ENCODE measurements around the gene ID1. TPM values are rescaled to one million over a fixed set of nuclear protein-coding genes. Genes with fewer than 3 reads are reported as not detected.

ID1 gene
- total and polyA plus RNA-seq, 2 of the 13 experiments (the other 11 are each of a cell fraction or from before 2014, with no cell fraction given) = 320 to 419 TPM

GRCh38 chr20:31605031-31605901, at the start of gene ID1 (continued):
- TF ChIP-seq CREB1 (IDR thresholded peaks at IDR 0.05) (peak; percentile 66), CREB1 (CRISPR knock-in tag; IDR thresholded peaks at IDR 0.05) (no peak), PREB (CRISPR knock-in tag; IDR thresholded peaks at IDR 0.05) (no peak; the same call in 1 of the 2 replicates), REL (CRISPR knock-in tag; conservative IDR thresholded peaks at IDR 0.05) (peak; percentile 99), ZNF256 (CRISPR knock-in tag; conservative IDR thresholded peaks at IDR 0.05) (peak; percentile 93), ZNF276 (CRISPR knock-in tag; IDR thresholded peaks at IDR 0.05; ENCODE audit: low read depth) (peak; percentile 22), SAFB2 (CRISPR knock-in tag; IDR thresholded peaks at IDR 0.05; ENCODE audit: borderline replicate concordance, low read depth) (peak; percentile 86; the same call in 1 of the 2 replicates), ZKSCAN8 (CRISPR knock-in tag; IDR thresholded peaks at IDR 0.05; ENCODE audit: borderline replicate concordance) (peak; percentile 96), HCFC1 (IDR thresholded peaks at IDR 0.05; ENCODE audit: low read depth, low read length) (no peak; the same call in 1 of the 2 replicates), TMF1 (CRISPR knock-in tag; IDR thresholded peaks at IDR 0.05; ENCODE audit: low read depth) (peak; percentile 99), SP140L (CRISPR knock-in tag; IDR thresholded peaks at IDR 0.05; ENCODE audit: borderline replicate concordance) (no peak), ZNF879 (CRISPR knock-in tag; IDR thresholded peaks at IDR 0.05) (peak; percentile 17), SIN3B (IDR thresholded peaks at IDR 0.05; ENCODE audit: low read length) (peak; percentile 79; the same call in 1 of the 2 replicates), FUBP1 (CRISPR knock-in tag; IDR thresholded peaks at IDR 0.05; ENCODE audit: borderline replicate concordance) (peak; percentile 57; the same call in 1 of the 2 replicates), MXD1 (CRISPR knock-in tag; IDR thresholded peaks at IDR 0.05) (peak; percentile 78), SMYD3 (CRISPR knock-in tag; IDR thresholded peaks at IDR 0.05) (peak; percentile 99), RFX3 (CRISPR knock-in tag; IDR thresholded peaks at IDR 0.05) (0 out of 2 replicates have a peak, but pooled peaks have one; percentile 42), FOXC1 (CRISPR knock-in tag; IDR thresholded peaks at IDR 0.05; ENCODE audit: borderline replicate concordance) (no peak; the same call in 1 of the 2 replicates), GTF3A (CRISPR knock-in tag; conservative IDR thresholded peaks at IDR 0.05) (peak; percentile 97), RORA (CRISPR knock-in tag; IDR thresholded peaks at IDR 0.05) (0 out of 2 replicates have a peak, but pooled peaks have one; percentile 6), ZNF484 (CRISPR knock-in tag; IDR thresholded peaks at IDR 0.05; ENCODE audit: borderline replicate concordance, low read depth) (no peak), ZNF329 (CRISPR knock-in tag; IDR thresholded peaks at IDR 0.05; ENCODE audit: low read depth) (peak; percentile 79), SNAI1 (CRISPR knock-in tag; IDR thresholded peaks at IDR 0.05; ENCODE audit: borderline replicate concordance) (no peak)

Data from HepG2 (cell line).